HG02642 (cell line): Measurements from ENCODE around the gene DHRS12.

ENCODE experiments used
- ATAC-seq: cut with Tn5 transposase; IDR thresholded peaks from one replicate; pipeline ENCODE4 v1.9.1; 2021; ENCODE audit warnings: mild to moderate bottlenecking; ENCODE audit not compliant: unreplicated experiment, poor library complexity

DHRS12 gene

GRCh38 chr13:51785712-51786424, 18.1 kb downstream of the DHRS12 start:
- no peak for ATAC-seq

GRCh38 chr13:51784097-51784496, 19.9 kb downstream of the DHRS12 start:
- ATAC-seq = no peak

- no peak for ATAC-seq
These were observed 20.4 kb downstream of the DHRS12 start for GRCh38 chr13:51783428-51784094.

- ATAC-seq = no peak
These were observed 21.8 kb downstream of the DHRS12 start for GRCh38 chr13:51782026-51782710.

GRCh38 chr13:51781246-51782022, 22.5 kb downstream of the DHRS12 start:
- ATAC-seq = peak; percentile 53

GRCh38 chr13:51780099-51780498, 23.9 kb downstream of the DHRS12 start:
- ATAC-seq = no peak

GRCh38 chr13:51778392-51778791, 25.6 kb downstream of the DHRS12 start:
- ATAC-seq = no peak

GRCh38 chr13:51777921-51778320, 26.0 kb downstream of the DHRS12 start:
- ATAC-seq = no peak

- ATAC-seq = no peak
These were observed 27.8 kb downstream of the DHRS12 start for GRCh38 chr13:51776179-51776578.

- no peak for ATAC-seq
These were observed 30.4 kb downstream of the DHRS12 start for GRCh38 chr13:51773515-51773914.

- ATAC-seq = no peak
These were observed 31.2 kb downstream of the DHRS12 start for GRCh38 chr13:51772781-51773180.

GRCh38 chr13:51772105-51772455, 31.9 kb downstream of the DHRS12 start:
- no peak for ATAC-seq

GRCh38 chr13:51771418-51772104, 32.4 kb downstream of the DHRS12 start:
- ATAC-seq = no peak

- ATAC-seq = no peak
These were observed 33.1 kb downstream of the DHRS12 start for GRCh38 chr13:51770681-51771417.

- no peak for ATAC-seq
These were observed 33.8 kb downstream of the DHRS12 start for GRCh38 chr13:51770160-51770559.

GRCh38 chr13:51769455-51770127, 34.4 kb downstream of the DHRS12 start:
- ATAC-seq = no peak

- no peak for ATAC-seq
These were observed 35.0 kb downstream of the DHRS12 start for GRCh38 chr13:51768976-51769375.

- no peak for ATAC-seq
These were observed 35.5 kb downstream of the DHRS12 start for GRCh38 chr13:51768378-51768921.

- ATAC-seq = no peak
These were observed 36.9 kb downstream of the DHRS12 start for GRCh38 chr13:51767100-51767499.
